Measurements from ENCODE around the gene ERVH48-1.
"Not testable (repeated sequence)": the region's sequence is repeated elsewhere in the genome, so short reads cannot be mapped to it uniquely, and the experiment has no call there.

Gene ERVH48-1

DNA sequence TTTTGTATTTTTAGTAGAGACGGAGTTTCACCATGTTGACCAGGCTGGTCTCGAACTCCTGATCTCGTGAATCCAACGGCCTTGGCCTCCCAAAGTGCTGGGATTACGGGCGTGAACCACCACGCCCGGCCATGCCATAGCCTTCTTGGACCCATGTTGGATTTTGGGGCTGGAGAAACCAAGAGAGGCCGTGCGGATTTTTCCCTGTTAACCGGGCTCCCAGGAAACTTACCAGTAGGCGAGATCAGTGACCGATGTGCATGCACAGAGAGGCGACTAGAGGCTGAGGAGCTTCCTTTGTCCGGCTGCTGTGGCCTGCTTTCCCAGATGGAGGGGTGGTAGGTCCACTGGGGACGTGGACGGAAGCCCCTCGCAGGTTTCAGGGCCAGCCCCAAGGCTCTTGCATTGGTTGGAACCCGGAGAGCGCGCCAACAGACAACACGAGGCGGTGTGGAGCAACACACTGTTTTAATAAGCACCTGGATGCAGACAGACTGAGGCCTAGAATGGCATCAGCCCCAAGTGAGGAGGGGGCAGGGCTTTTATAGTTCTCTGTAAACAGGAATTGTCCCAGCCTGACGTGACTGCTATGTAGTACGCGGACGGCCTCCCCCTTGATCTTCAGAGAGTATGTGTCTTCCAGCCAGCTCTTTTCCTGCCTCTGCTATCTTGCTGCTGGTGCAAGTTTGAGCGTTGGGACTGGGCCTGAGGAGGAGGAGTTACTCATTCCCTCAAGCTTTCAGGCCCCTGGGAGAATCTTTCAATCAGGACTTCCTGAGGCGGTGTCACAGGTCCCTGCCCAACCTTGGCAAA, at the start of gene ERVH48-1:
Gene ERVH48-1 (minus strand): TSS at position 517 of the 813 bp plus-strand sequence. CDS start 6,624 bp downstream, outside the sequence.
- DNase-seq (ENCODE audit: low read depth in 2 of 2) = no peak

DNA sequence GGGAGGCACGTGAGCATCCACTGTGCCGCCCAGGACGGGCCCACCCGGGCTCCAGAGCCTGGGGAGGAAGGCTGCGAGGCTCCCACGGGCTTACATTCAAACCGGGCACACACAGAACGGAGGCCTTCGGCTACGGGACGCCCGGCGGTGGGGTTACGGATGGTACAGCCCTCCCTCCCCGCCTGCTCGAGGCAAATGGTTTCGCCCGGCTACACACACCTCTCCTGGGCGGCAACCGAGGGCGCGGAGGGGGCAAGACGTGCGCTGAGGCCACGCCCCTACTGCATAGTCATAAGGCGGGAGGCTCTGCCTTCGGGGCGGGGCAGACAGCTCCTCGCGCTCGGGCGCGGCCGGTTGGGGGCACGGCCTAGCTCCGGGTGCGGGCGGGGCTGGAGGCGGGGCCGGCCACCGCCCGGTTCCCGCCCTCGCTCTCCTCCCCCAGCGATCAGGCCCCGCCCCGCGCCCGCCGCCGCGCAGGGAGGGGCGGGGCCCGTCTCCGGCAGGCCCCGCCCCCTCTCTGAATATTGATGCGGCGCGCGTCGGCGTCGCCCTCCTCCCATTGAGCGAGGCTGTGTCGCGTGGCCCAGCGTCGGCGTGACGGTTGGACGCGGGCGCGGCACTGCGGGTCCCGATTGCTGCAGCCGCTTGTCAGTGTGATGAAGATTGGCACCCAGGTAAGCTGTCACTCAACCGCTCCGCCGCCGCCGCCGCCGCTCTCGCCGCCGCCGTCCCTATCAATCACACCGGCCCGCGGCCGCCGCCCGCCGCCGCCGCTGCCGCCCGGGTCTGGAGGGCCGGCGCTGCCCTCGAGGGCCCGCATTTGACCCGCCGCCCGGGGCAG, 48.8 kb upstream of the ERVH48-1 start, which contains the start of gene PKNOX1:
Gene PKNOX1 (plus strand): TSS at position 572 of the 841 bp plus-strand sequence. CDS start 29,820 bp downstream, outside the sequence.
- peak; percentile 98 to 99 for DNase-seq (ENCODE audit: low read depth in 2 of 2)

DNA sequence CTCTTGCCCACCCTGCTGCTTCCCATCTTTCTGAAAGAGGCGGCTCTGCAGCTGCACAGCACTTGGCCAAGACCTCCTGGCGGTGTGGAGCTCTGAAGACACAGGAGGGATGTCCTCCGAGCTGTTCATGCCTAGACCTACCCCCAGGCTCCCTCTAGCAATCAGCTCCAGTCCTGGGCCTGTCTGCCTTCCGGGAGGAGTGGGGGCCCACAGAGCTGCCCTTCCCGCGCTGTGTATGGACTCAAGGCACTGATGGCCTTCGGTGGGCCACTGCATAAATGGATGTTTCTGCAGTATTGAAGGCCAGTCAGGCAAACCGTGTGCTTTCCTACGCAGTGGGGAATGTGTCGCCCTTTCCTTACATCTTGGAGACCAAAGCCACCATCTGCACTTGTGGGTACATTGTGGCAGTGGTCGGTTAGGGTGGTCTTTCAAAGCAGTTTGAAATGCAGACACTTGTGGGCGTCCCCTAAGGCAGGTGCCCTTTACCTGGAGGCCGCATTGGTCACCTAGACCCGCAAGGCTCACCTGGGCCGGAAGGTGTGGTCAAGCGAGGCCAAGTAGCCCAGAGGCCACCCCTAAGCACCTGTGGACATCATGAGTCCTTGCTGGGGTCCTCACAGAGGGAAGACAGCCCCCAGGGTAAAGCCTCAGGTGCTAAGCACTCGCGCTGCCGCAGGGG, 48.0 kb upstream of the ERVH48-1 start:
- no peak for DNase-seq (ENCODE audit: low read depth in 2 of 2)

DNA sequence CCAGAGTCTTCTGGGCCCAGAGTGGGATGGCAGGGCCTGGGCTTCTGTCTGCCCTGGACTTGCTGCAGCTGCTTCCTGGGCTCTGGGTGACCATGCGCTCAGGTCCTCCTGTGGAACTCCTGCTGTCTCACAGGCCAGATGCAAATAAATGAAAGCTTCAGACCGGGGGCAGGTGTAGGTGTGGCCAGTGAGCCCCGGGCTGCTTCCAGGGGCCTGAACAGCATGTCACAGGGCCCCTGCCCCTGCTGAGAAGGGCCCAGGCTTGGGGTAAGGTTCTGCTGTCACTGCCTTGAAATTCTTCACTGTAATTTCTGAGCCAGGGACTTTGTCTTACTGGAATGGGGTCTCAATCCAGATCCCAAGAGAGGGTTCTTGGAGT, 46.5 kb upstream of the ERVH48-1 start:
- DNase-seq (ENCODE audit: low read depth in 2 of 2) = no peak

DNA sequence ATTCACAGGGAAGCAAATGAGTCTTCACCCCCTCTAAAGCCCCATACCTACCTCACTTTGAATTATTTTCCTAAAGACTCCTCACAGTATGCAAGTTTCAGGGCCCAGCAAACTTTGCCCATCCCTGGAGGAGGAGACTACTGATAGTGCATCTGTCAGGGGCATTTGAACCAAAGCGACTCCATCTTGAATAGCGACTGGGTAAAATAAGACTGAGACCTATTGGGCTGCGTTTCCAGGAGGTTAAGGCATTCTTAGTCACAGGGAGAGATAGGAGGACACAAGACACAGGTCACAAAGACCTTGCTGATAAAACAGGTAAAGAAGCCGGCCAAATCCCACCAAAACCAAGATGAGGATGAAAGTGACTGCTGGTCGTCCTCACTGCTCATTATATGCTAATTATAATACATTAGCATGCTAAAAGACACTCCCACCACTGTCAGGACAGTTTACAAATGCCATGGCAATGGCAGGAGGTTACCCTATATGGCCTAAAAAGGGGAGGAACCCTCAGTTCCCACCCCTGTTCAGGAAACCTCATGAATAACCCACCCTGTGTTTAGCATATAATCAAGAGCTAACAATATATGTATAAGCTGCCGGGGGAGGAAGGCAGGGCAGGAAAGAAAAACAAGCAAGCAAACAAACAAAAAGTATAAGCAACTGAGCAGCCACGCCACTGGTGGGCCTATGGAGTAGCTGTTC, 45.7 kb upstream of the ERVH48-1 start:
- no peak for DNase-seq (ENCODE audit: low read depth in 2 of 2)

DNA sequence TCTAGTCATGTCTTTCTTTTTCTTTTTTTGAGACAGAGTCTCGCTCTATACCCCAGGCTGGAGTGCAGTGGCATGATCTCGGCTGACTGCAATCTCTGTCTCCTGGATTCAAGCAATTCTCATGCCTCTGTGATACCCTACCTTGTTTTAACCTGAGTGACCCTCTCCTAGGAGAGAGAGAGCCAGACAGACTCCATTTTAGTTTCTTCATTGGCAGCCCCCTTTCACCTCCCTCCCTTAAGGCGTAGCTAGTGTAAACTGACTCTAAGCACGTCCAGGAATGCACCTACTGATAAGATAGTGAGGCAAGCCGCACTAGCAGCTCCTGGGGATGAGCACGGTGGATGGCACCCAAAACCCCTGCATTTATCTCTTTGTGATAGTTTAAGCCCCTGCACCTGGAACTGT, 43.8 kb upstream of the ERVH48-1 start:
- DNase-seq (ENCODE audit: low read depth in 2 of 2) = no peak

DNA sequence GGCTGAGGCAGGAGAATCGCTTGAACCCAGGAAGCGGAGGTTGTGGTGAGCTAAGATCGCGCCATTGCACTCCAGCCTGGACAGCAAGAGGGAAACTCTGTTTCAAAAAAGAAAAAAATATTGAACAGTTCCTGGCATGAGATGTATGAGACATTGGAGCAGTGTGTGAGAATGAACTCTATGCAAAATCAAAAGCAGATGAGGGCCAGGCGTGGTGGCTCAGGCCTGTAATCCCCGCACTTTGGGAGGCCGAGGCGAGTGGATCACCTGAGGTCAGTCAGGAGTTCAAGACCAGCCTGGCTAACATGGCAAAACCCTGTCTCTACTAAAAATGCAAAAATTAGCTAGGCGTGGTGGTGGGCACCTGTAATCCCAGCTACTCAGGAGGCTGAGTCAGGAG, 42.2 kb upstream of the ERVH48-1 start:
- DNase-seq (ENCODE audit: low read depth in 2 of 2) = not testable (repeated sequence)

DNA sequence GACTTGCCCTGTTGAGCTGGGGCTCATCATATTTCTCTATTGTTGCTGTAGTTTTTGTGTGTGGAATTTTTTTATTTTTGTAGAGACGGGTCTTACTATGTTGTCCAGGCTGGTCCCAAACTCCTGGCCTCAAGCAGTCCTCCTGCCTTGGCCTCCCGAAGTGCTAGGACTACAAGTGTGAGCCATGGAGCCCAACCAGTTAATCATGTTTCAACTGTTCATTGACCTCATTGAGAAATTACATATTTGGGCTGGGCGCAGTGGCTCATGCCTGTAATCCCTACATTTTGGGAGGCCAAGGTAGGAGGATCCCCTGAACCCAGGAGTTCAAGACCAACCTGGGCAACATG, 39.8 kb upstream of the ERVH48-1 start:
- no peak for DNase-seq (ENCODE audit: low read depth in 2 of 2)

DNA sequence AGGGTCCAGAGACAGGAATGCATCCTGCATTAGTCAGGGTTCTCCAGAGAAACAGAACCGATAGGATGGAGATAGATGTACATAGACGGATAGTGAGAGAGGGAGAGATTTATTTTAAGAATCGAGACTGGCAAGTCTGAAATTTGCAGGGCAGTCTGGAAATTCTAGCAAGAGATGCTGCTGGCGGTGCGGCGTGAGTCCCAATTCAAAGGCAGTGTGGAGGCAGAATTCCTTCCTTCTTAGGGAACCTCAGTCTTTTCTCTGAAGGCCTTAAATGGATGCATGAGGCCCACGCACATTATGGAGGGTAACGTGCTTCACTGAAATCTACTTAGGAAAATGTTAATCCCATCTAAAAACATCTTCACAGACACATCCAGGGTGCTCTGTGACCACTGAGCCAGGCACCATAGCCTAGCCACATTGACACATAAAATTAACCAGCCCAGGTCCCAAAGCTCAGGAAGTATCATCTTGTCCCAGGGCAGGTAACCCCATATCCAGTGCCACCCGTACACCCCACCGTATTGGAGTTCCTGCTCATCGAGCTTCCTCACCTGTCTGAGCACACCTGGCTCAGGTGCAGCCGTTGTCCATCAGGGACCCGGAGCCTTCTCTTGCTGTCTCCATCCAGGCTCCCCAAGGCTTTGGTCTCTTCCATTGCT, 39.2 kb upstream of the ERVH48-1 start:
- DNase-seq (ENCODE audit: low read depth in 2 of 2) = no peak

DNA sequence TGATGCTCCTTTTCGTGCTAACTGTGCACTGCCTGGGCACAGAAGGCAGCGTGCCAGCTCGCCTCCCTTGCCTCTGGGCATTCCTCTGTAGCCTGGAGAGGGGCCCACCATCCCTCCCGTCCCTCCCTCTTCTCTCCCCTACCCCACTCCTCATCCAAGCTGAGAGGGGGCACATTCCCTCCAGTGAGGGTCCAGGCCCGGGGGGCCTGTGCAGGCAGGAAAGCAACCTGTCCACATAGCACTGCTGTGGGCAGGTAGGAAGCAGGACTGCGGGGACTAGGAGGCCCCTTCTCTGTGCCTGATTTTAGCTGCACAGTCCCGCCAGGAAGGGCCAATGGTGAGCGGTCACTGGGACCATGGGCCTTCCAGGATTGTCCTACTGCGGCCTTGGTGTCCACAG, 38.7 kb upstream of the ERVH48-1 start:
- no peak for DNase-seq (ENCODE audit: low read depth in 2 of 2)

DNA sequence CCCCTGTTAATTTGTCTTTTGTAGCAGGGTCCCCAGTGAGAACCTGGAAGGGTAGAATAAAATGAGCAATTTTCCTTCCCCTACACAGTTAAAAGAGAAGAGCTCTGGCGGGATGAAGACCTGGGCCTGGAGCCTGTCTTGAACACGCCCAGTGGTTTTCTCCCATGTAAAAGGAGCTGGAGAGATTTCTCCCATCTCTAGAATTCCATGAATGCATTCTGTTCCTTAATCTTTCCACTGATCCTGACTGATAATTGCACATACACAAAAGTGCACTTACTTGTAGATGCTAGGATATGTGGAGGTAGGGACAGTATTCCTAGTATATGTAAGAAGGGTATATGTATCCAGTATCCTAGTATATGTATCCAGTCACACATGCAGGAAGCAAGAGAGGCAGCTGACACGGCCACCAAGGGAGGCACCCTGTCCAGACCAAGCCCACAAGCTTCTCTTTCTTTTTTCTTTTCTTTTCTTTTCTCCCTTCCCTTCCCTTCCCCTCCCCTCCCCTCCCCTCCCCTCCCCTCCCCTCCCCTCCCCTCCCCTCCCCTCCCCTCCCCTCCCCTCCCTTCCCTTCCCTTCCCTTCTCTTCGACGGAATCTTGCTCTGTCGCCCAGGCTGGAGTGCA, 37.1 kb upstream of the ERVH48-1 start:
- no peak for DNase-seq (ENCODE audit: low read depth in 2 of 2)

DNA sequence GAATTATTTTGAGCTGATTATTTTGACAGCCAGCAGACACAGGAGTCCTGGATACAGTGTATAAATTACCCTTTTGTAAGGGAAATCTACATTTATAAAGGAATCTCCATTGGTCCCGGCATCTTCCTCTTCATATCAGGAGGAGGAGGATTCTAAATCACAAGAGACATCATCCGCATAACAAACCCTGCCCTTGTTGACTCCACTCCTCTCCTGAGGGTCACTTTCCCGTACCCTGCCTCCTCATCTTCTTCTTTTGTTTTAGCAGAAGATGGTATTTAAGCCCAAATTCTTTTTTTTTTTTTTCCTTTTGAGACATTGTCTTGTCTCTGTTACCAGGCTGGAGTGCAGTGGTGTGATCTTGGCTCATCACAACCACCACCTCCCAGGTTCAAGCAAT, 34.3 kb upstream of the ERVH48-1 start:
- DNase-seq (ENCODE audit: low read depth in 2 of 2) = no peak

DNA sequence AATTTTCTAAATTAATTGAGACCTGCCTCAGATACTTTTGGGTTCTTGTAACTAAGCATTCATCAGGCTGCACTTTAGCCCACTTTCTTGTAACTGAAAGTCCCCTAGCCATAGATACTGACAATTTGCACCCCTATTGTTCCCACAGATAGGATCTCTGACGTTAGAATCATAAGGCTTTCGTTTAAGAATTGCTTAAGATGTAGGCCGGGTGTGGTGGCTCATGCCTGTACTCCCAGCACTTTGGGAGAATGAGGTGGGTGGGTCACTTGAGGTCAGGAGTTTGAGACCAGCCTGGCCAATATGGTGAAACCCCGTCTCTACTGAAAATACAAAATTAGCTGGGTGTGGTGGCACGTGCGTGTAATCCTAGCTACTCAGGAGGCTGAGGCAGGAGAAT, 32.7 kb upstream of the ERVH48-1 start:
- DNase-seq (ENCODE audit: low read depth in 2 of 2) = not testable (repeated sequence)

DNA sequence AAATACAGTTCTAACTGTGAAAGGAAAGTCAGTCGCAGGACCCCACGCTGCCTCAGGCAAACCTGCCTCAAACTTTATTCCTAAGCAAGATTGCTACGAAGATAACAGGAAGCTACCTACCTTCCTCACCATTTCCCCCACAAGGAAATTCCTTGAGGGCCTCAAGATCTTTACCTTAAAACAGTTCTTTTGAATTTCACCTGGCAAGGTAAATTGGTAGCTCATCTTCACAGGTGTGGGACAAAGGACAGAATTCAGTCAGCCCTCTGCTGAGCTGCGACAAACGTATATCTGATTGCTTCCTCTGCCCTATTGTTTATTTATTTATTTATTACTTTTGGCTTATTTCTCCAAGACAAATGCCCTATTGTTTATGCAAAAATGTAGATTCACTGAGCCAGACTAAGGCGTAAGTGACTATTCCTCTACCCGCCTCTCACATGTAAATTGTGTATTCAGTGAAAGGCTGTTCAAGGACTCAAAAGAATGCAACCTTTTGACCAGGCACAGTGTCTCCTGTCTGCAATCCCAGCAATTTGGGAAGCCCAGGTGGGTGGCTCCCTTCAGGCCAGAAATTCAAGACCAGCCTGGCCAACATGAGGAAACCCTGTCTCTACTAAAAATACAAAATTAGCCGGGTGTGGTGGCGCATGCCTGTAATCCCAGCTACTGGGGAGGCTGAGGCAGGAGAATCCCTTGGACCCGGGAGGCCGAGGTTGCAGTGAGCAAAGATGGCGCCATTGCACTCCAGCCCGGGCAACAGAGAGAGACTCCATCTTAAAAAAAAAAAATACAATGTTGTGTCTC, 31.6 kb upstream of the ERVH48-1 start:
- no peak for DNase-seq (ENCODE audit: low read depth in 2 of 2)

DNA sequence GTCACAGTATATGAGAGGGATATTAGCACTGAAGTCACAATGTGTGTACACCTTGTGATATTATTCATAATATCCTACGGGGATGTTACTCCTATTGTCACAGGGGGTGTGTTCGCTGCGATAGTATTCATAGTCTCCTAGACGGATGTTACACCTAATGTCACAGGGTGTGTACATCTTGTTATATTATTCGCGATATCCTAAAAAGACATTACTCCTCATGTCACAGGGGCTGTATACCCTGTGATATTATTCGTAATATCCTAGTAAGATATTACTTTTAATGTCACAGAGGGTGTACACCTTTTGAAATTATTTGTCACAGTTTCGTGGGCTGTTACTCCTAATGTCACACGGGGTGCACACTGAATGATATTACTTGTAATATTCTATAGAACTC, 25.8 kb upstream of the ERVH48-1 start:
- not testable (repeated sequence) for DNase-seq (ENCODE audit: low read depth in 2 of 2)

DNA sequence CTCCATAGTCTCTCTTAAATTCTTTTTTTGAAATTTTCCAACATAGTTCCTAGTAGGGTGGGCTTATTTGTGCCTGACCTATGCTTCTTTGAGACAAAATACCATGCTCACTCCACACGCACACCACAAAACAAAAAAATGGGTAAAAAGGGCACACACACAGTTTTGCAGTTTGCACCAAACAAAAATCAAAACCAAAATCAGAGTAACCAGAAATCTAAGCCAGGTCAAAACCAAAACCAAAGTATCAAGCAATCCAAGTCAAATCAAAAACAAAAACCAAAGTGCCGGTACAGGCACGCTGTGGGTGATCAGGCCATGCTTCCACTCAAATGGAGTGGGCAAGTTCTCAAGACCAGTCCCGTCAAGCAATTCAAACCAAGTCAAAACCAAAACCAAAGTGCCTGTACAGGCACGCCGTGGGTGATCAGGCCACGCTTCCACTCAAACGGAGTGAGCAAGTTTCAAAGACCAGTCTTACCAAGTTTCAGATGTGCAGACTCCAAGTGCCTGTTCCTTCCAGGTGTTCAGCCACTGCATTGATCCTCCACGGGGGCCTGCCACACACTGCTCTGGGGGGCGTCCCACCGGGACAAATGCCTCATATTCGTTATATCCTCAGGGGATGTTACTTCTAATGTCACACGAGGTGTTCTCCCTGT, 23.8 kb upstream of the ERVH48-1 start:
- not testable (repeated sequence) for DNase-seq (ENCODE audit: low read depth in 2 of 2)

DNA sequence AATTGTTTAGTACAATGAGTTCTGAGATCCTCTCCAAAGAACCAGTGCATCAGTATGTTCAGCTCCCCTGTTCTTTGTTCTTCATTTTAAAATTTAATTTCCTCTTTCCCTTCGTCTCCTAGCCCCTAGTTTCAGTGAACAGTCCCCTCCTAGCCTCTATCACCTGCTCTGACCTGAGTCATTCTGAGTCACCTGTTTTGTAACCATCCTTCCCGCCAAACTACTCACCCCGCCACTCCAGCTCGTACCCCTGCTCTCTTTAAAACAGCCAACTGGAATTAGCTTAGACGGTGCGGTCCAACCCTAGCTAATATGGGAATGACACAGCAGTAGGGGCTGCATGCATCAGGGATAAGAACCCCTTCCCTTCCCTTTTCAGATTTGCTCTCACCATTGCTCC, 16.8 kb upstream of the ERVH48-1 start:
- no peak for DNase-seq (ENCODE audit: low read depth in 2 of 2)

DNA sequence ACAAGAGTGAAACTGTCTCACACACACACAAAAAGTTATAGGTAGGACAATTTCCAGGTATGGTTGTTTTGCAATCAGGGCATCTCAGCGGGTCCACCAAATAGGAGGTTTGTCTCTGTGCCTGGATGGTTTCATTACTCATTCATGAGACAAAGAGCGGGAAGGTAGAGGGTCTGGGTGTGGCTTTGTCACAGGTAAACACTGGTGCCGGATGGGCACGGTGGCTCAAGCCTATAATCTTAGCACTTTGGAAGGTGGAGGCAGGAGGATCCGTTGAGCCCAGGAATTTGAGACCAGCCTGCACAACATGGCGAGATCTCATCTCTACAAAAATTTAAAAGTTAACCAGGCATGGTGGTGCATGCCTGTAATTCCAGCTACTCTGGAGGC, 16.3 kb upstream of the ERVH48-1 start:
- no peak for DNase-seq (ENCODE audit: low read depth in 2 of 2)
